Endodermal cell (in vitro differentiated cells): ENCODE results near the gene ATG16L2. TPM values are rescaled to one million over a fixed set of nuclear protein-coding genes. Genes with fewer than 3 reads are reported as not detected.

ENCODE experiments used
- DNase-seq: peaks from one replicate; pipeline ENCODE4 v3.0.0-alpha.2; 2017
- H3K27ac ChIP-seq: 2 replicates; pipeline ENCODE4 v1.5.1; 2013; ENCODE audit warnings: mild to moderate bottlenecking, low read depth, low read length, moderate library complexity
- H3K27me3 ChIP-seq: 2 replicates; pipeline ENCODE4 v1.6.1; 2013; ENCODE audit warnings: mild to moderate bottlenecking, low read length, moderate library complexity; ENCODE audit not compliant: insufficient read depth, control insufficient read depth, poor library complexity, severe bottlenecking
- H3K36me3 ChIP-seq: 2 replicates; pipeline ENCODE4 v1.7.0; 2013; ENCODE audit warnings: mild to moderate bottlenecking, low read length, moderate library complexity; ENCODE audit not compliant: control insufficient read depth, insufficient read depth
- H3K4me1 ChIP-seq: one replicate; pipeline ENCODE4 v1.7.0; 2013; ENCODE audit warnings: low read length; ENCODE audit not compliant: control insufficient read depth, insufficient read depth
- H3K4me3 ChIP-seq: 2 replicates; pipeline ENCODE4 v1.5.1; 2013; ENCODE audit warnings: mild to moderate bottlenecking, low read length, moderate library complexity
- H3K9ac ChIP-seq: 2 replicates; pipeline ENCODE4 v1.6.1; 2013; ENCODE audit warnings: mild to moderate bottlenecking, low read length, moderate library complexity; ENCODE audit not compliant: poor library complexity, severe bottlenecking; ENCODE audit errors: extremely low read depth
- H3K9me3 ChIP-seq: 2 replicates; pipeline ENCODE4 v1.6.1; 2013; ENCODE audit warnings: mild to moderate bottlenecking, low read length, moderate library complexity; ENCODE audit not compliant: control insufficient read depth
- H3K27ac Mint-ChIP-seq: 2 replicates; pipeline ENCODE4 v1.8.0; 2020; ENCODE audit warnings: mixed read lengths
- H3K27me3 Mint-ChIP-seq: 2 replicates; pipeline ENCODE4 v1.8.0; 2021; ENCODE audit warnings: mild to moderate bottlenecking, mixed read lengths; ENCODE audit not compliant: insufficient read depth
- H3K36me3 Mint-ChIP-seq: 2 replicates; pipeline ENCODE4 v1.8.0; 2020; ENCODE audit warnings: low read depth, mixed read lengths
- H3K4me1 Mint-ChIP-seq: 2 replicates; pipeline ENCODE4 v1.8.0; 2020; ENCODE audit warnings: mixed read lengths
- H3K4me3 Mint-ChIP-seq: 2 replicates; pipeline ENCODE4 v1.8.0; 2020; ENCODE audit warnings: mild to moderate bottlenecking, moderate library complexity, mixed read lengths
- H3K9me3 Mint-ChIP-seq: 2 replicates; pipeline ENCODE4 v1.8.0; 2020; ENCODE audit warnings: mild to moderate bottlenecking, mixed read lengths
- CTCF ChIP-seq: fragments of 200-600 bp; sonication (generic); conservative IDR thresholded peaks from 2 replicates; pipeline ENCODE4 v1.5.0; 2021; ENCODE audit warnings: antibody characterized with exemption, mild to moderate bottlenecking
- WGBS, 2 experiments: methylation state at CpG; one replicate each; pipeline versions ENCODE4 v1.1.5 to v1.1.7; 2013; ENCODE audit warnings: missing lambda C conversion rate in 2 of 2, mixed read lengths in 1 of 2; ENCODE audit not compliant: insufficient coverage in 1 of 2, insufficient read length in 1 of 2; 5-methylcytosine and 5-hydroxymethylcytosine counted together
- total RNA-seq, 2 donors: library from RNA; stranded (reverse); fragmentation: NEBNext Ultra II Directional in 1 of 2; extraction: Animal tissue kit (Norgen Biotek cat#: 25700) in 1 of 2; gene quantifications; 2 replicates in 1 of 2; 3 replicates in 1 of 2; pipeline ENCODE4 v1.2.1, GENCODE V29; 2021

The ATG16L2 gene
- total RNA-seq, 2 donors from 2014 or later, result 32.2 to 34.2 TPM

- Mint-ChIP-seq H3K4me1 (peaks cover 8% of the 10 kb centered on the region), H3K27ac (no peak overlapping the region), H3K27me3 (no peaks in the 10 kb centered on the region), H3K4me3 (no peak overlapping the region), H3K36me3 (peaks cover 4% of the 10 kb centered on the region), H3K9me3 (no peaks in the 10 kb centered on the region)
- H3K9ac ChIP-seq, result no peak overlapping the region
- no peak overlapping the region for H3K4me3 ChIP-seq
- no peaks in the 10 kb centered on the region for H3K9me3 ChIP-seq
- H3K4me1 ChIP-seq, result peaks cover 5% of the 10 kb centered on the region
- DNase-seq, result no peak
- 87 to 100% methylated on average over 1 of the region's 1 CpG for WGBS, 2 experiments
- no peaks in the 10 kb centered on the region for H3K36me3 ChIP-seq
- no peak for TF ChIP-seq CTCF
- H3K27me3 ChIP-seq, result no peaks in the 10 kb centered on the region
- no peak overlapping the region for H3K27ac ChIP-seq
These were observed 48.9 kb downstream of the ATG16L2 start for GRCh38 chr11:72863091-72863490.

- no peak overlapping the region for H3K9ac ChIP-seq
- WGBS, 2 experiments, result 80 to 95% methylated on average over 1 of the region's 1 CpG
- H3K36me3 ChIP-seq, result no peaks in the 10 kb centered on the region
- no peak for TF ChIP-seq CTCF
- Mint-ChIP-seq H3K36me3 (peaks cover 4% of the 10 kb centered on the region), H3K27ac (no peak overlapping the region), H3K9me3 (no peaks in the 10 kb centered on the region), H3K27me3 (no peaks in the 10 kb centered on the region), H3K4me3 (no peak overlapping the region), H3K4me1 (peaks cover 8% of the 10 kb centered on the region)
- no peaks in the 10 kb centered on the region for H3K27me3 ChIP-seq
- no peak for DNase-seq
- H3K9me3 ChIP-seq, result no peaks in the 10 kb centered on the region
- H3K4me3 ChIP-seq, result no peak overlapping the region
- peaks cover 5% of the 10 kb centered on the region for H3K4me1 ChIP-seq
- H3K27ac ChIP-seq, result no peak overlapping the region
These were observed 49.7 kb downstream of the ATG16L2 start for GRCh38 chr11:72863916-72864315.

- H3K27me3 Mint-ChIP-seq, result no peaks in the 10 kb centered on the region
- DNase-seq, result no peak
- Histone ChIP-seq H3K9me3 (no peaks in the 10 kb centered on the region), H3K27ac (no peak overlapping the region), H3K27me3 (no peaks in the 10 kb centered on the region), H3K4me3 (peak overlapping the region; percentile 36), H3K9ac (no peak overlapping the region), H3K36me3 (no peaks in the 10 kb centered on the region), H3K4me1 (peaks cover 5% of the 10 kb centered on the region)
- no peak for TF ChIP-seq CTCF
- 74 to 76% methylated on average over 2 to 4 of the region's 5 CpGs for WGBS, 2 experiments
- no peak overlapping the region for H3K27ac Mint-ChIP-seq
- H3K4me1 Mint-ChIP-seq, result peaks cover 8% of the 10 kb centered on the region
- H3K4me3 Mint-ChIP-seq, result no peak overlapping the region
- peaks cover 4% of the 10 kb centered on the region for H3K36me3 Mint-ChIP-seq
- no peaks in the 10 kb centered on the region for H3K9me3 Mint-ChIP-seq
These were observed 50.8 kb downstream of the ATG16L2 start for GRCh38 chr11:72864702-72865655.
